Activated T-helper 1 cell treated with Interleukin-2 at 50 U/mL for 16 hours (primary cell): ENCODE data around the gene HEYL.
"Not testable (repeated sequence)": the region's sequence is repeated elsewhere in the genome, so short reads cannot be mapped to it uniquely, and the experiment has no call there.

ENCODE experiments used
- DNase-seq: peaks from one replicate; pipeline ENCODE4 v3.0.0-alpha.2; 2020; ENCODE audit warnings: low read depth

Gene HEYL

GRCh38 chr1:39635871-39636210 is 3.6 kb downstream of the HEYL start:
- DNase-seq, result no peak

- DNase-seq, result no peak
These were observed 4.1 kb downstream of the HEYL start for GRCh38 chr1:39635205-39635870.

DNA sequence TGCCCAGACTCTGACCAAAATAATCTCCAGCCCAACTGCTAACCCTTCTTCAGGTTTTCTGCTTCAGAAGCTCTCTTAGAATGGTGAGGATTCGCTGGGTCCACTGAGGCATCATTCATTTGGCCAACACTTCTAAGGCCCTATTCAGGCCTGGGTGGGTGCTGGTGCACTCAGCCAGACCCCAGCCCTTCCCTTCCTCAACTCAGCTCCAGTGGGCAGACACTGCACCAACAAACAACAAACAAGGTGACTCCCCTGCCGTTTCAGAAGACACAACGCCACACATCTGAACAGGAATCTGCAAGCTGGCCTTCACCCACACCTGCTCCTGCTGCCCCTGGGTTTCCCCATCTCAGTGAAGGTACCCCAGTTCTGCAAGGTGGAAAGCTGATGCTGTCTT is 6.0 kb downstream of the HEYL start:
- no peak for DNase-seq

DNA sequence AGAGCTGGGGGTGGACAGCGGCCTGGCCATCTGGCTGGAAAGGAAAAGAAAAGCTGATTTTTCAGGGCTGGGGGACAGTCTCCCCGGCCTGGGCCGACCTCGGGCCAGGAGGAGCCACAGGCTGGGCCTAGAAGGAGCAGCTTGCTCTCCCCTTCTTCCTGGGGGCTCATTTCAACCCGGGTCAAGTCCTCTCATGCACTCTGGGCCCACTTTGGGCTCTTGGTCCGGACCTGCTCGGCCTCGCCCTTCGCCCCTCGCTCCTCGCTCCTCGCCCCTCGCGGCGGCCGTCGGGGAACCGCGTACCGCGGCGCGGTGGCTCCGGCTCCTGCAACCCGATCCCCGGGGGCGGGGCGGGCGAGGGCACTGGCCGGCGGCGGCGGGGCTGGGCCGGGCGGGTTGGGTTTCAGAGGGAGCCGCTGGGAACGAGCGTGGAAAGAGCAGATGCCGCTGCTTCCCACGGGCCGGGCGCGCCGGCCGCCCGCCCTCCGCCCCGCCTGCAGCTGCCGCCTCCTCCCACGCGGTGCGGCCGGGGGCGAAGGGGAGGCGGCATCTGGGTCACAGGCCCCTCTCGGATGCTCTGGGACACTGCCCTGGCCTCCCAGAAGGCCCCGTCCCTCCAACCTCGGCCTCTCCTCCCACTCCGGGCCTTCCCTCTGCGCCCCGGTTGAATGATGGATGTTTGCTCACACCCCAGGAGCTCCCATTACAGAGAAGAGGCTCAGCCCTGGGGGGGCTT is 6.6 kb downstream of the HEYL start:
- no peak for DNase-seq

DNA sequence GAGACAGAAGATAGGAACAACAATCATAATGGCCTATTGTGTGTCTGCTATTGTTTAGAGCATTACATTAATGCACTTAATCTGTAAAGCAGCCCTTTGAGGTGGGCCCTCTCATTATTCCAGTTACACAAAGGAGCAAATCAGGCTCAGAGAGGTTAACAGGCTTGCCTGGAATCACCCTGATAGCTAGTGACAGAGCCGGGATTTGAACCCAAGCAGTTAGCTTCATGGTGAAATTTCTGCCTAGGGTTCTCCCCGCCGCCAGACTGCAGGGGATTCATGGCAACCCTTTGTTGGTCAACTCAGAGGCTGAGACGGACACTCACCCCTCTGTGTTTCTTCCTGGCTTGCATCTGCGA is 7.1 kb downstream of the HEYL start:
- no peak for DNase-seq

GRCh38 chr1:39631361-39632322 is 7.8 kb downstream of the HEYL start:
- DNase-seq, result no peak

DNA sequence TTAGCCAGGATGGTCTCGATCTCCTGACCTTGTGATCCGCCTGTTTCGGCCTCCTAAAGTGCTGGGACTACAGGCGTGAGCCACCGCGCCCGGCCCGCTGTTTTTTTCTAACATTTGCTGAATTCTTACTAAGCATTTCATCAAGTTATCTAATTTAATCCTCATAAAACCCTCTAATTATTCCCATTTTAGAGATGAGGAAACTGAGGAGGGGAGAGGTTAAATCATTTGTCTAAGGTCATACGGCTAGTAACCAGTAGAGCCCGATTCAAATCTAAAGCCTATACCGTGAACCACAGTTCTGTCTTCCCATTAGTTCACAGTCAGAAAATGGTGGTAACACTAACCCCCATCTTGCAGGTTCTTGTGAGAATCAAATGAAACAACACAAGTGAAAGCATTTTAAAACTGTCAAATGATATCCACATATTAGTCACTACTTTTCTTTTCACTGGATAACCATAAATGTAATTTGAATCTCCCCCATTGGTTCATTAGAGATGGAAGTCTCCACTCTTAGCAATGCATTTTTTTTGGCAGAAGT is 10.6 kb downstream of the HEYL start:
- no peak for DNase-seq

GRCh38 chr1:39626646-39627045 is 12.8 kb downstream of the HEYL start:
- DNase-seq, result no peak

GRCh38 chr1:39625462-39626273 is 13.8 kb downstream of the HEYL start:
- DNase-seq, result no peak

DNA sequence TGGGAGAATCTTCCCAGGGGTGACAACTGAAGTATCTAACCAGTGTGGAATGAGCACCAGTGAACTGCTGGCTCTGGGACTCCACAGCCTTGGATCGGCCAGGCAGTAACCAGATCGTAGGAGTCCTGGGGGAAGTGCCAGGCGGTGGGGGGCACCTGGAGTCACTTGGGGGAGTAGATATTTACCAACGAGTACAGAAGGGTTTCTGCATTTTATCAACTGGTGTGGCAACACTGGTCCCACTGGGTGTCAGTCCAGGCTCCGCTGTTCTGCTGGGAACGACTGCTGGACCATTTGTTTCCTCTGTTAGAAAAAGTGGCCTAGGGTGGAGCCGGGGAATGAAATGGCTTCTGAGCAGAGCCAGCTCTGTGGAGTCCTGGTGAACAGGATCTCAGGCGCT is 14.4 kb downstream of the HEYL start:
- DNase-seq, result no peak

DNA sequence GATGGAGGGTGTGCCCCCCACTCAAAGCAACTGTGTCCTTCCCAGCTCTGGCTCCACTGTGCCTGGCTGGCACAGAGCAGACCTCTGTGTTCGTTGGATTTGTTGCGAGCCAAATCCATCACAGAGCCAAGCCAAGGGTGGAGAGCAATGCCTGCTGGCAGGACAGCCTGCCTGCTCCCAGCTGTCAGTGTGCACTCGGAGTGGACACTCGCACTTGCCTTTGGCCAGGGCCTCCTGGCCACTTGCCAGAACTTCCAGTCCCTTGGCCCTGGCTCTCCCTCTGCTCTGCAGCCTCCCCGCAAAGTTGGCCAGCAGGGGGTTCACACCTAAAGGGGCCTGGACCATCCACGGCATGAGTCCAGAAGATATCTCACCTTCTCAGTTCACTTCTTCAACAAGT is 16.4 kb downstream of the HEYL start:
- no peak for DNase-seq

GRCh38 chr1:39622427-39622826 is 17.0 kb downstream of the HEYL start:
- DNase-seq, result no peak

- DNase-seq, result no peak
These were observed 18.7 kb downstream of the HEYL start for GRCh38 chr1:39620659-39621165.

GRCh38 chr1:39617488-39618049 is 21.9 kb downstream of the HEYL start:
- DNase-seq, result no peak

GRCh38 chr1:39615086-39615673 is 24.3 kb downstream of the HEYL start:
- DNase-seq, result no peak

GRCh38 chr1:39614488-39614887 is 25.0 kb downstream of the HEYL start:
- DNase-seq, result no peak

GRCh38 chr1:39613250-39613649 is 26.2 kb downstream of the HEYL start:
- DNase-seq, result no peak

GRCh38 chr1:39609618-39610331 is 29.7 kb downstream of the HEYL start:
- peak; percentile 59 for DNase-seq

GRCh38 chr1:39608921-39609320 is 30.5 kb downstream of the HEYL start:
- no peak for DNase-seq

DNA sequence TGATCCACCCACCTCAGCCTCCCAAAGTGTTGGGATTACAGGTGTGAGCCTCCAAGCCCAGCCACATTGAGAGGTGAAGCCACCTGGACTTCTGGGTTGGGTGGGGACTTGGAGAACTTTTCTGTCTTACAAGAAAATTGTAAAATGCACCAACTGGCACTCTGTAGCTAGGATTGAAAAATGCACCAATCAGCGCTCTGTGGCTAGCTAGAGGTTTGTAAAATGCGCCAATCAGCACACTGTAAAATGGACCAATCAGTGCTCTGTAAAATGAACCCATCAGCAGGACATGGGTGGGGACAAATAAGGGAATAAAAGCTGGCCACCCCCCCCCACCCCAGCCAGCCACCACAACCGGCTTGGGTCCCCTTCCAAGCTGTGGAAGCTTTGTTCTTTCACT is 35.8 kb downstream of the HEYL start:
- DNase-seq, result not testable (repeated sequence)
